Activated CD4-positive, alpha-beta T cell treated with anti-CD3 and anti-CD28 coated beads for 4 hours (primary cell): Measurements from ENCODE around the gene SRXN1.

Source experiments
- DNase-seq, 2 donors: peaks; one replicate each; pipeline ENCODE4 v3.0.0-alpha.2; 2020

Gene SRXN1

DNA sequence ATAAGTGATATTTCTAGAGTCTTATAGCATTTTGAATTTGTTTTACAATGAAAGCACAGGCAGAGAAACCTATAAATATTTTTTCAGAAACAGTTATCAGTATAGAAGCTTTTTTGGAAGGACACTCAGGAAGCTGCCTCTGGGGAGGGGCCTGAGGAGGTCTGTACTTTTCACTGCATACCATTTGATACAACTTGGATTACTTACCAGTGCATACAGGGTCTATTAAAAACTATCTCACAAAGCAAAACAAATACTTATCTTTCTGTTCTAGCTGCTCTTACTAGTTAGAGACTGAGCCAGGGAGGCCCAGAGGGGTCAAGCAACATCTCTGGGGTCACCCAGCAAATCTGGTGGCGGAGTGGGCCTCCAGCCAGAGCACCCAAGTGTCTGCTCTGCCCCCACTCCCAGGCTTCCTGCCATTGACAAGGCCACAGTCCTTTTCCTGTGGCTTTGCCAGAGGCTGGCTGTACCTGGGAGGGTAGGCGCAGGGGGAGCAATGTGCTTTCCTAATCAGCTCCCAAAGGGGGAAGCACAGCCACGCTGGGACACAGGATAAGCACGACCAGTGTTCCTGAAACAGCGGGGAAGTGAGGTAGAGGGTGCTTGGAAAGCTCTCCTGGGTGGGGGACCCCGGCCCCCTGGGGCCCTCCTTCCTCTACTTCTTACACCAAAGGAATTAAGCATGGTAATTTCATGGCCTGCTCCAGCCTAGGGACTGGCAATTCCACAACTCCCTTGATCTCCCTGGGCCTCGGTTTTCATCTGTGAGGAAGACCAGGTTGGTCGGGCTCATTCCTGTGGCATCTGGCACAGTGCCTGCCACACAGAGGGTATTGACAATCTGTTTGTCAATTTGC is 50.7 kb downstream of the SRXN1 start:
- DNase-seq: no peak

DNA sequence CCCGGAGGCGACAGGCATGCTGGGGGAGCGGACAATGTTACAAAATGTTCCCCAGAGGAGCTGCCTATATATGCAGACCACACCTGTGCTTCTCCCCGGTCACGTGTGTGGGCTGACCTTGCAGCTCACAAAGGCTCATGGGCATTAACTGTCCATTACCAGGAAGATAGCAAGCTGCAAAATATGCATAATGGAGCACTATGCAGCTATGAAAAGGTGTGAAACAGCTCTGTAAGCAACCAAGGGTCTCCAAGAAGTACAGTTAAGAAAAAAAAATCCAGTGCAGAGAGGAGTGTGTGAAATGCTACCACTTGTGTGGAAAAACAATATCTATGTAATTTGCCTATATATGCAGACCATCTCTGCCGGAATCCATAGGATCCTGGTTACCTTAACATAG is 52.3 kb downstream of the SRXN1 start:
- no peak for DNase-seq

DNA sequence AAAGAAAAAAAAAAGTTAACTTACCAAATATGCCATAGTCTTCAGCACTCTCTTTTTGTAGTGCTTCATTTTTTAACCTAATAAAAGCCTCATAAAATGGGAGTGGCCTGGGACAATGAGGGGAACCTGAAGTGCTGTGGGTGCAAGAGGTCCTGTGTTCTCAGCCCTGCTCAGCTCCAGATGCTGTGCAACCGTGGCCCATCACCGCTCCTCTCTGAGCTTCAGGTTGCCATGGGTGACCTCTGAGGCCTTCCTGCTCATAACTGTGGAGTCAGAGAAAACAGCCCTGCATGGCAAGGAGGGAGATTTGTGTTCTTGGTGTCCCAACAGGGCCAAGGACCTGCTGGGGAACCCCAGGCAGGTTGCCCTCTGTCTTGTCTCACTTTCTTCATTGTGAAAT is 52.9 kb downstream of the SRXN1 start:
- DNase-seq: no peak

DNA sequence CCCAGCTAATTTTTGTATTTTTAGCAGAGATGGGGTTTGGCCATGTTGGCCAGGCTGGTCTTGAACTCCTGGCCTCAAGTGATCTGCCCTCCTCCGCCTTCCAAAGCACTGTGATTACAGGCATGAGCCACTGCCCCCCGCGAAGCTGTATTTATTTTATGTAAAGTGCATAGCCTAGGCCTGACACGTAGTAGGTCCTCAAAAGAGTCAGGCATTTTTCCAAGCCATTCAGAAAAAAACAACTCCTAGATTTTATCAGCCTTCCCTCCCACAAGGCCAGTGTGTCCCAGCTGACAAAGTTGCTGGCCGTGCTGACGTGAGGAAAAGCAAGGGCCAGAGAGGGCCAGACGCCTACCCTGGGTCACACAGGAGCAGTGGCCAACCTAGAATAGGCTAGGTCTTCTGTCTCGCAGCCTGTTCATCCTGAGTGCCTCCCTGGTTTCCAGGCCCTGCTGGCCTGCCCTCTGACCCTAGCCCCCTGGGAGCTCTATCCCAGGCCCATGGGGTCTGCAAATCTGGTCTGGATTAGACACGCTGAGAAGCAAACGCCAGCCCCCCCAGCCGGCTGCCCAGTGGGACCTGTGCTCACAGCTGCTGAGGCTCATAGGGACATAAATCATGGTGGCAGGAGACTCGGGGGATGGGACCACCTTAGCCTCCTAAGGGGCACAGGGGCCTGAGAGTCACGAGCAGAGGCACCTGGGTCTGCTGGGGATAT is 54.7 kb downstream of the SRXN1 start:
- DNase-seq: no peak

- no peak for DNase-seq
These were observed 55.4 kb downstream of the SRXN1 start for GRCh38 chr20:597560-597959.
